ENCODE data around the gene MACROD1. TPM values are rescaled to one million over a fixed set of nuclear protein-coding genes. Genes with fewer than 3 reads are reported as not detected.

Gene MACROD1
- total RNA-seq, 2 donors from 2014 or later = 17.4 to 18.4 TPM

- H3K27ac Mint-ChIP-seq = no peak overlapping the region
- H3K27me3 Mint-ChIP-seq (ENCODE audit: low read depth) = no peaks in the 10 kb centered on the region
- no peaks in the 10 kb centered on the region for H3K4me1 Mint-ChIP-seq (ENCODE audit: low read depth)
- ATAC-seq (replicated peaks in 1 of 2) (no peak), DNase-seq (no peak)
- H3K4me3 Mint-ChIP-seq = no peak overlapping the region
- H3K36me3 Mint-ChIP-seq (ENCODE audit: insufficient read depth in 2 of 2) = no peaks in the 10 kb centered on the region
- no peaks in the 10 kb centered on the region for H3K9me3 Mint-ChIP-seq
Observed at GRCh38 chr11:64078905-64079304, 87.0 kb downstream of the MACROD1 start.

GRCh38 chr11:64078284-64078683, 87.6 kb downstream of the MACROD1 start:
- DNase-seq (no peak), ATAC-seq (replicated peaks in 1 of 2) (no peak)
- no peaks in the 10 kb centered on the region for H3K27me3 Mint-ChIP-seq (ENCODE audit: low read depth)
- no peak overlapping the region for H3K27ac Mint-ChIP-seq
- no peaks in the 10 kb centered on the region for H3K4me1 Mint-ChIP-seq (ENCODE audit: low read depth)
- H3K4me3 Mint-ChIP-seq = no peak overlapping the region
- no peaks in the 10 kb centered on the region for H3K36me3 Mint-ChIP-seq (ENCODE audit: insufficient read depth in 2 of 2)
- no peaks in the 10 kb centered on the region for H3K9me3 Mint-ChIP-seq

GRCh38 chr11:64077607-64078006, 88.3 kb downstream of the MACROD1 start:
- no peak for ATAC-seq (replicated peaks in 1 of 2)
- H3K36me3 Mint-ChIP-seq (ENCODE audit: insufficient read depth in 2 of 2) = no peaks in the 10 kb centered on the region

GRCh38 chr11:64076758-64077157, 89.2 kb downstream of the MACROD1 start:
- DNase-seq (no peak), ATAC-seq (replicated peaks in 1 of 2) (no peak)
- Mint-ChIP-seq H3K9me3 (no peaks in the 10 kb centered on the region), H3K27ac (no peak overlapping the region), H3K27me3 (ENCODE audit: low read depth) (no peaks in the 10 kb centered on the region), H3K36me3 (ENCODE audit: insufficient read depth in 2 of 2) (no peaks in the 10 kb centered on the region), H3K4me3 (no peak overlapping the region), H3K4me1 (ENCODE audit: low read depth) (no peaks in the 10 kb centered on the region)

More at GRCh38 chr11:64077607-64078006, 88.3 kb downstream of the MACROD1 start:
- Mint-ChIP-seq H3K27ac (no peak overlapping the region), H3K27me3 (ENCODE audit: low read depth) (no peaks in the 10 kb centered on the region), H3K9me3 (no peaks in the 10 kb centered on the region), H3K4me1 (ENCODE audit: low read depth) (no peaks in the 10 kb centered on the region), H3K4me3 (no peak overlapping the region)
- no peak for DNase-seq

GRCh38 chr11:64074239-64074638, 91.7 kb downstream of the MACROD1 start:
- ATAC-seq (replicated peaks in 1 of 2) (no peak), DNase-seq (no peak)
- H3K4me1 Mint-ChIP-seq (ENCODE audit: low read depth) = no peaks in the 10 kb centered on the region
- H3K36me3 Mint-ChIP-seq (ENCODE audit: insufficient read depth in 2 of 2) = no peaks in the 10 kb centered on the region
- H3K9me3 Mint-ChIP-seq = no peaks in the 10 kb centered on the region
- no peak overlapping the region for H3K4me3 Mint-ChIP-seq
- H3K27me3 Mint-ChIP-seq (ENCODE audit: low read depth) = no peaks in the 10 kb centered on the region
- no peak overlapping the region for H3K27ac Mint-ChIP-seq

GRCh38 chr11:64073542-64073941, 92.4 kb downstream of the MACROD1 start:
- ATAC-seq (replicated peaks in 1 of 2) (no peak), DNase-seq (no peak)
- no peaks in the 10 kb centered on the region for H3K36me3 Mint-ChIP-seq (ENCODE audit: insufficient read depth in 2 of 2)
- no peak overlapping the region for H3K4me3 Mint-ChIP-seq
- no peaks in the 10 kb centered on the region for H3K9me3 Mint-ChIP-seq
- H3K27me3 Mint-ChIP-seq (ENCODE audit: low read depth) = no peaks in the 10 kb centered on the region
- no peak overlapping the region for H3K27ac Mint-ChIP-seq
- no peaks in the 10 kb centered on the region for H3K4me1 Mint-ChIP-seq (ENCODE audit: low read depth)

GRCh38 chr11:64072871-64073270, 93.0 kb downstream of the MACROD1 start:
- Mint-ChIP-seq H3K27me3 (ENCODE audit: low read depth) (no peaks in the 10 kb centered on the region), H3K9me3 (no peaks in the 10 kb centered on the region), H3K4me1 (ENCODE audit: low read depth) (no peaks in the 10 kb centered on the region), H3K27ac (no peak overlapping the region), H3K36me3 (ENCODE audit: insufficient read depth in 2 of 2) (no peaks in the 10 kb centered on the region), H3K4me3 (no peak overlapping the region)
- ATAC-seq (replicated peaks in 1 of 2) = no peak
- DNase-seq = no peak

- Mint-ChIP-seq H3K4me1 (ENCODE audit: low read depth) (no peaks in the 10 kb centered on the region), H3K4me3 (no peak overlapping the region), H3K27ac (no peak overlapping the region), H3K9me3 (no peaks in the 10 kb centered on the region), H3K36me3 (ENCODE audit: insufficient read depth in 2 of 2) (no peaks in the 10 kb centered on the region), H3K27me3 (ENCODE audit: low read depth) (no peaks in the 10 kb centered on the region)
- no peak for DNase-seq
- no peak for ATAC-seq (replicated peaks in 1 of 2)
Observed at GRCh38 chr11:64072403-64072802, 93.5 kb downstream of the MACROD1 start.

- Mint-ChIP-seq H3K36me3 (ENCODE audit: insufficient read depth in 2 of 2) (no peaks in the 10 kb centered on the region), H3K27ac (no peak overlapping the region), H3K4me1 (ENCODE audit: low read depth) (no peaks in the 10 kb centered on the region), H3K27me3 (ENCODE audit: low read depth) (no peaks in the 10 kb centered on the region), H3K9me3 (no peaks in the 10 kb centered on the region), H3K4me3 (no peak overlapping the region)
- ATAC-seq (replicated peaks in 1 of 2) (no peak), DNase-seq (no peak)
Observed at GRCh38 chr11:64071849-64072248, 94.1 kb downstream of the MACROD1 start.

- ATAC-seq (replicated peaks in 1 of 2) (no peak), DNase-seq (no peak)
- H3K4me3 Mint-ChIP-seq = no peak overlapping the region
- no peaks in the 10 kb centered on the region for H3K9me3 Mint-ChIP-seq
- no peak overlapping the region for H3K27ac Mint-ChIP-seq
- no peaks in the 10 kb centered on the region for H3K27me3 Mint-ChIP-seq (ENCODE audit: low read depth)
- no peaks in the 10 kb centered on the region for H3K36me3 Mint-ChIP-seq (ENCODE audit: insufficient read depth in 2 of 2)
- H3K4me1 Mint-ChIP-seq (ENCODE audit: low read depth) = no peaks in the 10 kb centered on the region
Observed at GRCh38 chr11:64070314-64070681, 95.6 kb downstream of the MACROD1 start.

- DNase-seq = no peak
- H3K4me3 Mint-ChIP-seq = no peak overlapping the region
- H3K9me3 Mint-ChIP-seq = no peaks in the 10 kb centered on the region
- no peaks in the 10 kb centered on the region for H3K4me1 Mint-ChIP-seq (ENCODE audit: low read depth)
- no peak for ATAC-seq (replicated peaks in 1 of 2)
- no peaks in the 10 kb centered on the region for H3K27me3 Mint-ChIP-seq (ENCODE audit: low read depth)
- no peaks in the 10 kb centered on the region for H3K36me3 Mint-ChIP-seq (ENCODE audit: insufficient read depth in 2 of 2)
- no peak overlapping the region for H3K27ac Mint-ChIP-seq
Observed at GRCh38 chr11:64069401-64070313, 96.3 kb downstream of the MACROD1 start.

- DNase-seq = no peak
- Mint-ChIP-seq H3K27me3 (ENCODE audit: low read depth) (no peaks in the 10 kb centered on the region), H3K4me1 (ENCODE audit: low read depth) (no peaks in the 10 kb centered on the region), H3K36me3 (ENCODE audit: insufficient read depth in 2 of 2) (no peaks in the 10 kb centered on the region), H3K27ac (no peak overlapping the region), H3K9me3 (no peaks in the 10 kb centered on the region), H3K4me3 (no peak overlapping the region)
- ATAC-seq (replicated peaks in 1 of 2) = no peak
Observed at GRCh38 chr11:64068705-64069400, 97.1 kb downstream of the MACROD1 start.

- H3K4me1 Mint-ChIP-seq (ENCODE audit: low read depth) = no peaks in the 10 kb centered on the region
- ATAC-seq (replicated peaks in 1 of 2) = peak; percentile 46 to 49
- no peaks in the 10 kb centered on the region for H3K36me3 Mint-ChIP-seq (ENCODE audit: insufficient read depth in 2 of 2)
- no peak overlapping the region for H3K4me3 Mint-ChIP-seq
- H3K27ac Mint-ChIP-seq = no peak overlapping the region
- H3K9me3 Mint-ChIP-seq = no peaks in the 10 kb centered on the region
- H3K27me3 Mint-ChIP-seq (ENCODE audit: low read depth) = peaks cover 5% of the 10 kb centered on the region
- peak in 1 of 2 donors; percentile 14 for DNase-seq
Observed at GRCh38 chr11:64067230-64067993, 98.5 kb downstream of the MACROD1 start.
